Thyroid gland (tissue), 4 donors: Measurements from ENCODE around the gene RNF115. TPM values are rescaled to one million over a fixed set of nuclear protein-coding genes. Genes with fewer than 3 reads are reported as not detected.

ENCODE experiments used
- DNase-seq, 2 donors: peaks; one replicate each; pipeline ENCODE4 v3.0.0-alpha.2; 2019
- H3K27ac ChIP-seq, 3 donors: fragments of 200-600 bp; sonication (generic); 1 replicate in 2 of 3; 2 replicates in 1 of 3; pipeline ENCODE4 v1.5.1; 2016 to 2019; ENCODE audit warnings: mild to moderate bottlenecking in 1 of 3, moderate library complexity in 1 of 3
- H3K27me3 ChIP-seq: fragments of 200-600 bp; sonication (generic); one replicate; pipeline ENCODE4 v1.5.1; 2019
- H3K36me3 ChIP-seq, 2 donors: fragments of 200-600 bp; sonication (generic); one replicate each; pipeline ENCODE4 v1.5.1; 2016 to 2019
- H3K4me1 ChIP-seq, 2 donors: fragments of 200-600 bp; sonication (generic); one replicate each; pipeline ENCODE4 v1.5.1; 2017 to 2019
- H3K4me3 ChIP-seq, 3 donors: fragments of 200-600 bp; sonication (generic); replicated peaks in 1 of 3; 1 replicate in 2 of 3; 2 replicates in 1 of 3; pipeline ENCODE4 v1.5.1; 2016; ENCODE audit warnings: mild to moderate bottlenecking in 1 of 3
- H3K9me3 ChIP-seq: fragments of 200-600 bp; sonication (generic); one replicate; pipeline ENCODE4 v1.5.1; 2017
- CTCF ChIP-seq, 6 experiments: fragments of 200-600 bp in 3 of 6; fragments of 450-650 bp in 3 of 6; sonication (generic) in 3 of 6; IDR thresholded peaks; one replicate each; pipeline ENCODE4 v1.5.1; 2016 to 2019; ENCODE audit warnings: antibody characterized with exemption in 6 of 6, mild to moderate bottlenecking in 2 of 6, inconsistent platforms in 1 of 6, moderate library complexity in 1 of 6
- POLR2A ChIP-seq, 2 donors: fragments of 450-650 bp; IDR thresholded peaks; one replicate each; pipeline ENCODE4 v1.6.1; 2017; ENCODE audit warnings: antibody characterized with exemption in 2 of 2, mild to moderate bottlenecking in 2 of 2, moderate library complexity in 1 of 2
- WGBS, 2 donors: methylation state at CpG; one replicate each; pipeline ENCODE4 v1.1.5; 2017; 5-methylcytosine and 5-hydroxymethylcytosine counted together
- intact Hi-C: fragments of 100-400 bp; cut with DNase I; formaldehyde crosslinking; loops from one replicate; pipeline ENCODE4 v1.15.1; 2023
- total RNA-seq, 4 donors: library from RNA; depleted of rRNA; stranded (reverse); fragments of >200 nt; gene quantifications; one replicate each; pipeline ENCODE4 v1.2.3, GENCODE V29; 2016

RNF115 gene
- total RNA-seq, 4 donors from 2014 or later = 17.2 to 33.9 (median 25.4) TPM

GRCh38 chr1:145785547-145785946, 38.3 kb downstream of the RNF115 start:
- 33 to 59% methylated on average over 1 of the region's 1 CpG for WGBS, 2 donors
- Histone ChIP-seq H3K27ac (peak overlapping the region in 2 of 3 donors; percentile 27 to 54), H3K36me3 (peaks cover 0 to 5% of the 10 kb centered on the region in 2 donors), H3K4me1 (peaks cover 8 to 29% of the 10 kb centered on the region in 2 donors), H3K27me3 (no peaks in the 10 kb centered on the region), H3K4me3 (no peak overlapping the region), H3K9me3 (no peaks in the 10 kb centered on the region)
- intact Hi-C loops = no loop called here
- DNase-seq = no peak
- no peak for TF ChIP-seq POLR2A (IDR thresholded peaks at IDR 0.05)
- no peak for TF ChIP-seq CTCF (IDR thresholded peaks at IDR 0.05)

- WGBS, 2 donors = 86 to 91% methylated on average over 3 of the region's 3 CpGs
- peak overlapping the region in 2 of 3 donors; percentile 27 to 44 for H3K27ac ChIP-seq
- H3K4me1 ChIP-seq = peaks cover 8 to 29% of the 10 kb centered on the region in 2 donors
- TF ChIP-seq POLR2A (IDR thresholded peaks at IDR 0.05) (no peak), CTCF (IDR thresholded peaks at IDR 0.05) (no peak)
- no peaks in the 10 kb centered on the region for H3K9me3 ChIP-seq
- H3K36me3 ChIP-seq = peaks cover 0 to 5% of the 10 kb centered on the region in 2 donors
- H3K4me3 ChIP-seq = no peak overlapping the region
- H3K27me3 ChIP-seq = no peaks in the 10 kb centered on the region
- intact Hi-C loops = no loop called here
- DNase-seq = no peak
Measured at GRCh38 chr1:145784409-145784808, 39.5 kb downstream of the RNF115 start.

- H3K4me1 ChIP-seq = peaks cover 9 to 29% of the 10 kb centered on the region in 2 donors
- DNase-seq = no peak
- H3K27ac ChIP-seq = peak overlapping the region in 2 of 3 donors; percentile 64 to 66
- no peaks in the 10 kb centered on the region for H3K9me3 ChIP-seq
- intact Hi-C loops = no loop called here
- TF ChIP-seq CTCF (IDR thresholded peaks at IDR 0.05) (no peak), POLR2A (IDR thresholded peaks at IDR 0.05) (no peak)
- 85 to 92% methylated on average over 10 of the region's 10 CpGs for WGBS, 2 donors
- H3K4me3 ChIP-seq = no peak overlapping the region
- no peaks in the 10 kb centered on the region for H3K27me3 ChIP-seq
- no peaks in the 10 kb centered on the region for H3K36me3 ChIP-seq
Measured at GRCh38 chr1:145782272-145783099, 41.4 kb downstream of the RNF115 start.

- H3K9me3 ChIP-seq = no peaks in the 10 kb centered on the region
- intact Hi-C loops = no loop called here
- H3K27ac ChIP-seq = peak overlapping the region in 2 of 3 donors; percentile 19 to 25
- DNase-seq = no peak
- TF ChIP-seq POLR2A (IDR thresholded peaks at IDR 0.05) (no peak), CTCF (IDR thresholded peaks at IDR 0.05) (no peak)
- 97 to 99% methylated on average over 1 of the region's 1 CpG for WGBS, 2 donors
- no peaks in the 10 kb centered on the region for H3K36me3 ChIP-seq
- H3K4me3 ChIP-seq = no peak overlapping the region
- H3K4me1 ChIP-seq = peaks cover 5 to 24% of the 10 kb centered on the region in 2 donors
- H3K27me3 ChIP-seq = no peaks in the 10 kb centered on the region
Measured at GRCh38 chr1:145778146-145778540, 45.8 kb downstream of the RNF115 start.
